C1 segment of cervical spinal cord (tissue), 14 donors: ENCODE measurements around the gene PDZRN4.
A peak's percentile ranks its signal among the peaks of the same experiment; 100 is the strongest.
"Not testable (repeated sequence)": the region's sequence is repeated elsewhere in the genome, so short reads cannot be mapped to it uniquely, and the experiment has no call there.

Experiments used
- DNase-seq, 14 donors: peaks; one replicate each; lab custom pipeline; 2025; lab: John Stamatoyannopoulos, UW

The PDZRN4 gene

DNA sequence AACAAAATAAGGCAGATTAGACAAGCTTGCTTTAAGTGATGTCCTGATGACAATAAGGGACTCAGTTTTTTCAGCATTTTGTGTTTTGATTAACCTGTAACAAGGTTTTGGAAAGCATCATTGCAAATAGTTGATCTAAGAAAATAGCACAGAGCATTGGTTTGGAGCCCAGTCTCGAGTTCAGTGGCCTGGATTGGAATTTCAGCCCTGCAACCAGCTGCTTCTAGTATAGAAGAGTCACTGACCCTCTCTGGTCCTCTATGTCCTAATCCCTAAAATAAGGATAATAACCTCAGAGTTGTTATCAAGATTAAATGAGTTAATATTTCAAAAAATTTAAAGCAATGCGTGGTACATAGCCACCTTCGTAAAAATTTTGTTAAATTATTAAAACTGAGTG lies 25.5 kb downstream of the PDZRN4 start:
- DNase-seq = no peak

GRCh38 chr12:41217727-41218126 lies 29.6 kb downstream of the PDZRN4 start:
- DNase-seq = no peak

DNA sequence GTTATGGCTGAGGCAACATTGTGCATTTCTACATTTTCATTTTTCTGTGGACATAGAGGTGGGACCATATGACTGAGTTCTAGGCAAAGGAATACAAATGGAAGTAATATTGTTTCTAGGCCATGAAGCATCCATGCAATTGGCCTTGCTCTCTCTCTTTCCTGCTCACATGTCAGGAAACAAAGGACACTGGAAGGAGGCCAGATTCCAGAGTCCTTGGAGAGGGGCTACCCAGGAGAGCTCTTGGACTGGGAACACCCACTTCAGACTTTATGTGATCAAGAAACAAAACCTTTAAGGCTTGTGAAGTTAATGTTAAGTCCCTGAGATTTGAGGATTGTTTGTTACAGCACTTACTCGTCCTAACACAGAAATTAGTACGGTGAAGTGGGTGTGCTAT lies 32.8 kb downstream of the PDZRN4 start:
- peak in 1 of 14 donors; percentile 3 for DNase-seq

DNA sequence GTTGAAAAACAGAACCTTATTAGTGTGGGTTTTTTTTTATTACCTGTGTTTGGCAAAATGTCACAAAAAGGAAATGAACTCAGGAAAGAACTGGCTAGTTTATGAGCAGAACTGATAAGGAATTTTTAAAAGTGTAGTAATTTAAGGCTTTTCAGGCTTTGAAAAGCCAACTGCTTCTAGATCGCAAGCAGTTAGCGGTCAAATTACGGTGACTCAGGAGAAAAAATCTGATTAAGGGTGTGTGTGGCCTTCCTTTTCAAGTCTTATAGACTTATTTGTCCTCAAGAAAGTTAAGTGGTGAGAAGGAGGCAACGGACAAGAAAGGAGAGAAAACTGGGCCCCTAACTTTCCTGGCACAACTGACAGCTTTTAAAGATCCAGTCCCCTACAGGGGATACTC lies 33.4 kb downstream of the PDZRN4 start:
- no peak for DNase-seq

- DNase-seq = no peak
Observed at GRCh38 chr12:41223600-41223999, 35.5 kb downstream of the PDZRN4 start.

GRCh38 chr12:41224066-41224465 lies 35.9 kb downstream of the PDZRN4 start:
- DNase-seq = no peak

- DNase-seq = no peak
Observed at GRCh38 chr12:41225179-41225578, 37.1 kb downstream of the PDZRN4 start.

DNA sequence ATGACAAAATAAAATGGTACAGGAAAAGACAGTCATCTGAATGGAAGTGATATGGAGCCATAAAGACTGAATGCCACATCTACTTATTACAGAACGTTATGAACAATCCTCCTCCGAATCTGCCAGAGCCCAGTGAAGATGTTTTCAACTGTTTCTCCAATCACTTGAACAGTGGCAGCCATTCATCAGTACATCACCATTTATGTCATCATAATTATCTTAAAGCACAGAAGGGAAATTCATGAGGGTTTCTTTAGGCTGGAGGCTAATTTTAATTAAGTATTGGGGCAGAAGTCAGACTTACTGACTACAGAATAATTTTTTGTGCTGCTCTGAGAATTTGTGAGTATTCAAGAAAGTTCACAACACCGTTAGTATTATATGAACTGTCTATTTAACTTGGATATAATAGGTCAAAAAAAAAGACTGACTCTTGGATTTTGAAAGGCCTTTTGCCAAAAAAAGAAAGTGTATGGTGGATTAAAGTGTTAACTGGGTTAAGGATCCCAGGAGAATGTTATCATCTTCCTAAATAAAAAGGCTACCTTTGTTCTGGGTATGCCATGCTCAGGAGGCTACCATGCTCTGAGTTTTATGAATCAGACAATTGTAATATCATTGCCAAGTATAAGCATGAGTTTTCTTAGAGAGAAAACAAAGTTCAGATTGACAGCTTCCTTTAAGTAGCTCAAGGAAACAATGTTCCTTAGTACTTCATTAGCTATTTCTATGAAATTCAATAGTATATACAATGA lies 40.1 kb downstream of the PDZRN4 start:
- no peak for DNase-seq

GRCh38 chr12:41230756-41231155 lies 42.6 kb downstream of the PDZRN4 start:
- no peak for DNase-seq

- no peak for DNase-seq
Observed at GRCh38 chr12:41234692-41235091, 46.6 kb downstream of the PDZRN4 start.

DNA sequence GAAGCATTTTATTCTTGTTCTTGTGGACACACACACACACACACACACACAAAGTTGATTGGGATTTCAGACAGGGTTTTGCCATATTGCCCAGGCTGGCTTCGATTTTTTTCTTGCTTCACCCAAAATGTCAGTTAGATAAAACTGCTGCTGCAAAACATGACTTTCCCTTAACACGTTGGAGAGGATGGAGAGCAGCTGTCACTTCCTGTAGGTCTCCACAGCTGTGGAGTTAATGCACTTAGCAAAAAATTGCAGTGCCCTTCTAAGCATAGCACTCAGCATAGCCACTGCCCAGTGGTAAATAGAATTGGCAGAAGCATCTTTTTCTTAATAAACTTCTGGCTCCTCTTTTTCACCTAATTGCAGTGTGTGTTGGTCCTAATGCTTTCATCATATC lies 54.5 kb downstream of the PDZRN4 start:
- DNase-seq = no peak

DNA sequence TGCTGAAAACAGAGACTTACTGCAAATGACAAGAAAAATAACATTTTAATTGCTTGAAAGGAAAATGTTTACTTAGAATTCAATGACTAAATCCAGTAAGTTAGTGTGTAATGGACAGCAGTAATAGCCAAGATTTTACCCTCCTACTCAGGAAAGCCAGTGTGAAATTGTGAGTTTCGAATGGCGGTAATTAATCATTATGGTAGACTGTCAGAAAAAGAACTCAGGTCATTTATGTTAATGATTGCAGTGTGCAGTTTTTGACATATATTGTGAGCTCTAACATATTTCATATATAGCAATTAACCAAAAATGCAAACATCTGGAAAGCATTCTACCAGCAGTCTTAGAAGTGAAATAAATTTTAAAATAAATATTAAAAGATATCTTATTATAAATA lies 60.3 kb downstream of the PDZRN4 start:
- DNase-seq = no peak

DNA sequence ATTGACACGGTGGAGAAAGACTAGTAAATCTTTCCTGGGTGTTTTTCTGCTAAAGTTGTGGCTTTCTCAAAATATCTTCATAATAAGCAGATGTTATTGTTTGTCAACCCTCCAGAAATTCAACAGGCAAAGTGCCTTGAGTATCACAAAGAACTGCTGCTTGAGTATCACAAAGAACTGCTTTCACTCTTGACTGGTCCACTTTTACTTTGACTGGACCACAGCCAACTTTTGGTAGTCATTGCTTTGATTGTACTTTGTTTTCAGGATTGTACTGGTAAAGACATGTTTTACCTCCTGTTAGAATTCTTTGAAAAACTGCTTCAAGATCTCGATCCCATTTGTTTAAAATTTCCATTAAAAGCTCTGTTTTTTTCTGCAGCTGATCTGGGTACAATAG lies 62.6 kb downstream of the PDZRN4 start:
- no peak for DNase-seq

DNA sequence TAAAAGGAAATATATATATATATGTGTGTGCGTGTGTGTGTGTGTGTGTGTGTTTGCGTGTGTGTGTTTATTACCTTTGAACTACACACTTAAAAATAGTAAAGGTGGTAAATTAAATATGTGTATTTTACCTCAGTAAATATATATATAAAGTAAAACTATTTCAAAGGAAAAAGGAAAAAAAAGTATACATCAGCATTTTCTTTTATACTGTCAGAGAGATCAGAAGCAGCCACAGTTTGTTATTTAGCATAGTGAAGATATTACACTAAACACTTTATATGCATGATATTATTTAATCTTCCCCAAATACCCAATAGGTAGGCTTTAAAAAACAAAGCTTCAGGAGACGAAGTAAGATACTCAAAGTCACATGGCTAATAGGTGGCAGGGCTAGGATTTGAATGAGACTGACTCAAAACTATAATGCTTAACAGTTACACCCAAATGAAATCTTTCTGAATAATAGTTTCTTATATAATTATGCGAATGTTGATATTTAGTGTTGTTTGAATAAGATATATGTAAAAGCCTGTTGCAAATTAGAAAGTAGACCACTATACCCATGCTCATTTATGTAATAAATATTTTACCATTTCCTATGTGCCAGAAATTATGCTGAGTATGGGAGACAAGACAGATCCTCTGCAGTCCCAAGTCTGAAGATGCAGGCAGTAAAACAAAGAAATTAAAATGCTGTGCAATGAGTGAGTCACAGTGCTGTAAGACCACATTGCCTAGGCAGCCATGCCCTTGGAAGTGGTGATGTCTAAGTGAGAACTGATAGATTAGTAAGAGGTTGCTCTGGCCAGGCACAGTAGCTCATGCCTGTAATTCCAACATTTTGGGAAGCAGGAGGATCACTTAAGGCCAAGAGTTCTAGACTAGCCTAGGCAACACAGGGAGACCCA lies 66.1 kb downstream of the PDZRN4 start:
- no peak for DNase-seq

- DNase-seq = not testable (repeated sequence)
Observed at GRCh38 chr12:41263196-41263595, 75.1 kb downstream of the PDZRN4 start.

GRCh38 chr12:41264281-41264680 lies 76.2 kb downstream of the PDZRN4 start:
- DNase-seq = no peak

DNA sequence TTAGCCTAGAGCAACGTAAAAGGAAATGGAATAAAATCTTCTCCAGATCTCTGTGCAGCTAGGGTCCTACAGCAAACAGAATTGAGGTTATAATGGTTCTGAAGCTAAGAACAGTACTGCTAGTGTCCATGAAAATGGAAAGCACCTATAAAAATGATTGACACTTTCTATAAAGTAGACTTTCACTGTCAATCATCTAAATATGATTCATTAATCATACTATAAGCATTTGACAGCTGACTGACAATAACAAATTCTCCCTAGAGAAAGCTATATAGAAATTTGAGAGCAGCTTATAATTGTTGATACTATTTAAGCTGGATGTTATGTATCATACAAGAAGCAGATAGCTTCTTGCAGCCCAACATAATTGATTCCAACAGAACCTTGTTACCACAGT lies 80.9 kb downstream of the PDZRN4 start:
- DNase-seq = no peak

DNA sequence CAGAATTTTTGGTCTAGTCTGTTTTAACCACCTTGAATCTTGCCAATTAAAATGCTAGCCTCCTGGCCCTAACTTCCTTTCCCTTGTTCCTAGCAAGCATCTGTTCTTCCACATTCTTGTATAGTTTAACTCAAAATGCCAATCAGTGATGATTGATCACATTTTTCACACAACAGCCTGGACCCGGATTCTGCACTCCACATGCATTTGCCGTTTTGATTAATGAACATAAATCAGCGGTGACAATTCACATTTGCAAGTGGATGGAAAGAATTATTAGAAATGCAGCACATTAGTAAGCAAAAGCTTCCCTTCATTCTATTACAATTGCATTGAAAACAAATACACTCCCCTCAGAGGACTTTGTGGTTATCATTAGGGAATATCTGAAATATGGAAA lies 83.4 kb downstream of the PDZRN4 start:
- DNase-seq = no peak

DNA sequence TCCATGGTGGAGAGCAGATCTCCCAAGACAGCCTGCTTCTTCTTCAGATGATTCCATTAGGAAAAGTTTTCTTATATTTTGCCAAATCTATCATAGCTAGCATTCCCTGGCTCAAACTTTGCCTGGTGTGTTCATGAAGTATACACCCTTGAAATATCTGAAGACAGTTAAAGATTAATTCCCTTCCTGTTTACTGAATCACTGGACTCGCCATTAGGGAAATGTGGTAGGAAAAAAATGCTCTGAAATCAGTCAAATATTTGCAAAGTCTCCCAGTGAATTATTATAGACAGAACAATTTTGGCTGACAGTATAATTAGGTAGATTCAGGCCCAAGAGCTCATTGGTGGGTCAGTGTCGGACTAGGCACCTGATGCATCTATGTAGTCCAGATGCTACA lies 86.5 kb downstream of the PDZRN4 start:
- no peak for DNase-seq

DNA sequence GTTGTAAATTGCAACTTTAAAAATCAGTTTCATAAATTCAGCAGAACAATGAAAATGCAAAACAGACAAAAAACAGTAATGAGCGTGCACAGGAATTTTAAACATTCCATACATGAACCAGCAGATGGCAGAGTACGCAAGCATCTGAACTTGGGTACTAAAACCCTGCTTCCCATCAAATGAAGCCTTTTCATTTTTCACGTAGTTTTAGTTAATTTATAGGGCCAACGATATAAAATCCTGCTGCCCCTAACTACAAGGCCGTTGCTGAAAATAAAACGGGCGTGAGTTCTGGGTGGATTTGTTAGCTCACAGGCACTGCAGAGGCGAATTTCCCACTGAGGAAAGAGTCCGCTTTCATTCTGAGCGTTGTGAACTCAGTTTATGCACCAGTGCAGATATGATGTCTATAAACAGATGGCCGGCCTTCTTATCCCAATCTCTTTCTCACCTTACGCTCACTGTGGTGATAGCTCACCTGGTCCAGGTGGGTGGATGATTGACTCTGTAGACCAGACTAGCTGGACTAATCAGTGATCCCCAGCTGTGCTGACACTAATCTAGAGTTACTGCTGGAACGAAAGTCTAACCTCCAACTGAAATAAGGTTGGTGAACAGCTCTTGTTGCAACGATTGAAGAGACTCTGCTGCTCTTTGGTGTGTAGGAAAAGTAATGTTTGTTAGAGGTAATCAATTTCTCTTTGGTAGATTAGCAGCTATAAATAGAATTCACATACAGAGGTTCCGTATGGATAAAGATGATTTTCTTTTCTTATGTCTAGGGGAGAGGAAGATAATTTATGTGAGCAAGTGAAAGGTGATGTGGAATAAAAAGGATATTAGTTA lies 89.2 kb downstream of the PDZRN4 start:
- DNase-seq = peak in 4 of 14 donors; percentile 4 to 49 (median 14)

- no peak for DNase-seq
Observed at GRCh38 chr12:41277946-41278267, 89.8 kb downstream of the PDZRN4 start.
